ENCODE measurements around the gene SEC14L1. TPM values are rescaled to one million over a fixed set of nuclear protein-coding genes. Genes with fewer than 3 reads are reported as not detected.

SEC14L1 gene
- total RNA-seq, 1 experiment from 2014 or later = 76.0 TPM

GRCh38 chr17:77214743-77215142, 74.0 kb downstream of the SEC14L1 start:
- no peak overlapping the region for H3K4me3 ChIP-seq
- H3K4me1 ChIP-seq (replicated peaks) = 0 out of 2 replicates have a peak, but pooled peaks cover 3% of the 10 kb centered on the region
- no peaks in the 10 kb centered on the region for H3K9me3 ChIP-seq (replicated peaks)
- peak; percentile 53 to 74 for DNase-seq (ENCODE audit: low read depth in 1 of 2, low spot score in 2 of 2)
- no peak overlapping the region for H3K27ac ChIP-seq
- H3K36me3 ChIP-seq = peaks cover 88% of the 10 kb centered on the region
- no peaks in the 10 kb centered on the region for H3K27me3 ChIP-seq (replicated peaks)

- Histone ChIP-seq H3K36me3 (peaks cover 85% of the 10 kb centered on the region), H3K27me3 (replicated peaks) (no peaks in the 10 kb centered on the region), H3K27ac (no peak overlapping the region), H3K4me3 (no peak overlapping the region), H3K4me1 (replicated peaks) (0 out of 2 replicates have a peak, but pooled peaks cover 3% of the 10 kb centered on the region), H3K9me3 (replicated peaks) (no peaks in the 10 kb centered on the region)
- no peak for DNase-seq (ENCODE audit: low read depth in 1 of 2, low spot score in 2 of 2)
Observed at GRCh38 chr17:77215281-77215680, 74.5 kb downstream of the SEC14L1 start.

GRCh38 chr17:77216486-77216885, 75.7 kb downstream of the SEC14L1 start:
- no peaks in the 10 kb centered on the region for H3K9me3 ChIP-seq (replicated peaks)
- H3K27me3 ChIP-seq (replicated peaks) = no peaks in the 10 kb centered on the region
- H3K36me3 ChIP-seq = peaks cover 82% of the 10 kb centered on the region

GRCh38 chr17:77217123-77217522, 76.4 kb downstream of the SEC14L1 start:
- no peak for DNase-seq (ENCODE audit: low read depth in 1 of 2, low spot score in 2 of 2)
- Histone ChIP-seq H3K27me3 (replicated peaks) (no peaks in the 10 kb centered on the region), H3K27ac (no peak overlapping the region), H3K4me1 (replicated peaks) (0 out of 2 replicates have a peak, but pooled peaks cover 8% of the 10 kb centered on the region), H3K9me3 (replicated peaks) (no peaks in the 10 kb centered on the region), H3K4me3 (no peak overlapping the region), H3K36me3 (peaks cover 80% of the 10 kb centered on the region)

More at GRCh38 chr17:77216486-77216885, 75.7 kb downstream of the SEC14L1 start:
- Histone ChIP-seq H3K27ac (no peak overlapping the region), H3K4me3 (no peak overlapping the region), H3K4me1 (replicated peaks) (0 out of 2 replicates have a peak, but pooled peaks cover 3% of the 10 kb centered on the region)
- DNase-seq (ENCODE audit: low read depth in 1 of 2, low spot score in 2 of 2) = no peak

GRCh38 chr17:77217566-77217965, 76.8 kb downstream of the SEC14L1 start:
- DNase-seq (ENCODE audit: low read depth in 1 of 2, low spot score in 2 of 2) = no peak
- Histone ChIP-seq H3K27ac (no peak overlapping the region), H3K27me3 (replicated peaks) (no peaks in the 10 kb centered on the region), H3K9me3 (replicated peaks) (no peaks in the 10 kb centered on the region), H3K4me3 (no peak overlapping the region), H3K36me3 (peaks cover 76% of the 10 kb centered on the region), H3K4me1 (replicated peaks) (0 out of 2 replicates have a peak, but pooled peaks cover 8% of the 10 kb centered on the region)

GRCh38 chr17:77218902-77219301, 78.1 kb downstream of the SEC14L1 start:
- Histone ChIP-seq H3K27me3 (replicated peaks) (no peaks in the 10 kb centered on the region), H3K36me3 (peaks cover 62% of the 10 kb centered on the region), H3K27ac (no peak overlapping the region), H3K4me3 (no peak overlapping the region), H3K9me3 (replicated peaks) (no peaks in the 10 kb centered on the region; the same call in 1 of the 2 replicates), H3K4me1 (replicated peaks) (0 out of 2 replicates have a peak, but pooled peaks cover 8% of the 10 kb centered on the region)
- no peak for DNase-seq (ENCODE audit: low read depth in 1 of 2, low spot score in 2 of 2)

- H3K4me3 ChIP-seq = no peak overlapping the region
- peaks cover 9% of the 10 kb centered on the region for H3K9me3 ChIP-seq (replicated peaks)
- no peak for DNase-seq (ENCODE audit: low read depth in 1 of 2, low spot score in 2 of 2)
- H3K27ac ChIP-seq = no peak overlapping the region
- H3K36me3 ChIP-seq = peaks cover 39% of the 10 kb centered on the region
- H3K27me3 ChIP-seq (replicated peaks) = no peaks in the 10 kb centered on the region
- 0 out of 2 replicates have a peak, but pooled peaks cover 5% of the 10 kb centered on the region for H3K4me1 ChIP-seq (replicated peaks)
Observed at GRCh38 chr17:77222356-77222755, 81.6 kb downstream of the SEC14L1 start.

GRCh38 chr17:77223642-77224420, 83.1 kb downstream of the SEC14L1 start:
- Histone ChIP-seq H3K27ac (no peak overlapping the region), H3K27me3 (replicated peaks) (no peaks in the 10 kb centered on the region), H3K36me3 (peaks cover 24% of the 10 kb centered on the region), H3K9me3 (replicated peaks) (peaks cover 9% of the 10 kb centered on the region), H3K4me3 (no peak overlapping the region), H3K4me1 (replicated peaks) (0 out of 2 replicates have a peak, but pooled peaks cover 5% of the 10 kb centered on the region)
- no peak for DNase-seq (ENCODE audit: low read depth in 1 of 2, low spot score in 2 of 2)

- no peak for DNase-seq (ENCODE audit: low read depth in 1 of 2, low spot score in 2 of 2)
- 0 out of 2 replicates have a peak, but pooled peaks cover 5% of the 10 kb centered on the region for H3K4me1 ChIP-seq (replicated peaks)
- H3K9me3 ChIP-seq (replicated peaks) = peaks cover 9% of the 10 kb centered on the region
- H3K27ac ChIP-seq = no peak overlapping the region
- no peaks in the 10 kb centered on the region for H3K27me3 ChIP-seq (replicated peaks)
- H3K4me3 ChIP-seq = no peak overlapping the region
- H3K36me3 ChIP-seq = peaks cover 17% of the 10 kb centered on the region
Observed at GRCh38 chr17:77225265-77225664, 84.5 kb downstream of the SEC14L1 start.

GRCh38 chr17:77227461-77228240, 86.9 kb downstream of the SEC14L1 start:
- Histone ChIP-seq H3K9me3 (replicated peaks) (peaks cover 9% of the 10 kb centered on the region), H3K27ac (no peak overlapping the region), H3K4me3 (no peak overlapping the region), H3K36me3 (0 out of 2 replicates have a peak, but pooled peaks cover 4% of the 10 kb centered on the region), H3K27me3 (replicated peaks) (no peaks in the 10 kb centered on the region), H3K4me1 (replicated peaks) (peaks cover 18% of the 10 kb centered on the region)
- no peak for DNase-seq (ENCODE audit: low read depth in 1 of 2, low spot score in 2 of 2)

GRCh38 chr17:77228241-77228752, 87.5 kb downstream of the SEC14L1 start:
- Histone ChIP-seq H3K4me3 (no peak overlapping the region), H3K4me1 (replicated peaks) (peaks cover 20% of the 10 kb centered on the region), H3K27ac (no peak overlapping the region), H3K9me3 (replicated peaks) (peaks cover 9% of the 10 kb centered on the region), H3K36me3 (0 out of 2 replicates have a peak, but pooled peaks cover 4% of the 10 kb centered on the region), H3K27me3 (replicated peaks) (no peaks in the 10 kb centered on the region)
- DNase-seq (ENCODE audit: low read depth in 1 of 2, low spot score in 2 of 2) = no peak

GRCh38 chr17:77228816-77229215, 88.0 kb downstream of the SEC14L1 start:
- DNase-seq (ENCODE audit: low read depth in 1 of 2, low spot score in 2 of 2) = no peak
- H3K36me3 ChIP-seq = 0 out of 2 replicates have a peak, but pooled peaks cover 4% of the 10 kb centered on the region
- no peaks in the 10 kb centered on the region for H3K27me3 ChIP-seq (replicated peaks)
- H3K9me3 ChIP-seq (replicated peaks) = peaks cover 13% of the 10 kb centered on the region
- H3K4me3 ChIP-seq = no peak overlapping the region
- H3K4me1 ChIP-seq (replicated peaks) = peaks cover 24% of the 10 kb centered on the region
- no peak overlapping the region for H3K27ac ChIP-seq

GRCh38 chr17:77229786-77230435, 89.1 kb downstream of the SEC14L1 start:
- Histone ChIP-seq H3K27ac (no peak overlapping the region), H3K36me3 (no peaks in the 10 kb centered on the region), H3K27me3 (replicated peaks) (no peaks in the 10 kb centered on the region), H3K4me1 (replicated peaks) (peaks cover 34% of the 10 kb centered on the region), H3K9me3 (replicated peaks) (peaks cover 11% of the 10 kb centered on the region), H3K4me3 (no peak overlapping the region)
- no peak for DNase-seq (ENCODE audit: low read depth in 1 of 2, low spot score in 2 of 2)
